ENCODE data around the gene IKZF3.

- TF ChIP-seq, protein P1, sequence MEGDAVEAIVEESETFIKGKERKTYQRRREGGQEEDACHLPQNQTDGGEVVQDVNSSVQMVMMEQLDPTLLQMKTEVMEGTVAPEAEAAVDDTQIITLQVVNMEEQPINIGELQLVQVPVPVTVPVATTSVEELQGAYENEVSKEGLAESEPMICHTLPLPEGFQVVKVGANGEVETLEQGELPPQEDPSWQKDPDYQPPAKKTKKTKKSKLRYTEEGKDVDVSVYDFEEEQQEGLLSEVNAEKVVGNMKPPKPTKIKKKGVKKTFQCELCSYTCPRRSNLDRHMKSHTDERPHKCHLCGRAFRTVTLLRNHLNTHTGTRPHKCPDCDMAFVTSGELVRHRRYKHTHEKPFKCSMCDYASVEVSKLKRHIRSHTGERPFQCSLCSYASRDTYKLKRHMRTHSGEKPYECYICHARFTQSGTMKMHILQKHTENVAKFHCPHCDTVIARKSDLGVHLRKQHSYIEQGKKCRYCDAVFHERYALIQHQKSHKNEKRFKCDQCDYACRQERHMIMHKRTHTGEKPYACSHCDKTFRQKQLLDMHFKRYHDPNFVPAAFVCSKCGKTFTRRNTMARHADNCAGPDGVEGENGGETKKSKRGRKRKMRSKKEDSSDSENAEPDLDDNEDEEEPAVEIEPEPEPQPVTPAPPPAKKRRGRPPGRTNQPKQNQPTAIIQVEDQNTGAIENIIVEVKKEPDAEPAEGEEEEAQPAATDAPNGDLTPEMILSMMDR (IDR thresholded peaks at IDR 0.05) = no peak
- no peak for TF ChIP-seq POLR2A (IDR thresholded peaks at IDR 0.05)
These were observed 86.4 kb downstream of the IKZF3 start for GRCh38 chr17:39777534-39778365.
